ENCODE data around the gene YEATS4. TPM values are rescaled to one million over a fixed set of nuclear protein-coding genes. Genes with fewer than 3 reads are reported as not detected.

Gene YEATS4
- total and polyA plus RNA-seq, 9 of the 15 experiments (the other 6 are each of a cell fraction or from before 2014, with no cell fraction given) = 25.9 to 92.2 (median 49.2) TPM

DNA sequence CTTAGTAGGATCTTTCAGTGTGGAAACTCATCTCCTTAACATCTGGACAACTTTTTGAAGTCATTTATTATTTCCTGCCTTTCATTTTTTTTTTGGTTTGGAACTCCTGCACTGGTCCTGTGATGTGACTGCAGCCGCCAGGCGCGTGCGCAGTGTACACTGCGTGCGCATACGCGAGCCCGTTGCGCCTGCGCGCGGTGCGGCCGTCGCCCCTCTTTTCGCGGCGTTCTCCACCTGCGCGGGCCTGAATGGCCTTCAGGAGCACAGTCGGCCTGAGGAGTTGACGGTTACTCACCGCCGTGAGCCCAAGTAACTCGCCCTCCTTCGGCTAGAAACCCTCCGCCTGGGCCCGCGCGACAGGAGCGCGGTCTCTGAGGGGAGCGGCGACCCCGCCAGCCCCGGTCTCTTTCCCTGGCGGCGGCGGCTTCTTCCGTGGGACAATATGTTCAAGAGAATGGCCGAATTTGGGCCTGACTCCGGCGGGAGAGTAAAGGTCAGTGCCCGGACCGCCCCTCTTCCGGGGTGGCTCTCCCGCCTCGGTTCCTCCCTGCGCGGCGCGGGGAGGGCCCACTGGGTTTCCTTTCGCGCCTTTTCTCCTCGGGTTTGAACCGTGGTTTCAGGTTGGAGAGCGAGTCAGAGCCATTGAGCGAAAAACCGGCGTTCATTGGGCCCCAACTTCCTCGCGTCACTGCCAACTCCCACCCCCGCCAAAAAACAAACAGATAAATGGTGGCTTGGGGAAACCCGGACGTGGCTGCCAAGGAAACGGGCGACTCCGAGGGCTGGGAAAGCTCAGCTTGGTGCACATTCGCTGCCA lies at the start of gene YEATS4 (continued):
- TF ChIP-seq, protein P1, sequence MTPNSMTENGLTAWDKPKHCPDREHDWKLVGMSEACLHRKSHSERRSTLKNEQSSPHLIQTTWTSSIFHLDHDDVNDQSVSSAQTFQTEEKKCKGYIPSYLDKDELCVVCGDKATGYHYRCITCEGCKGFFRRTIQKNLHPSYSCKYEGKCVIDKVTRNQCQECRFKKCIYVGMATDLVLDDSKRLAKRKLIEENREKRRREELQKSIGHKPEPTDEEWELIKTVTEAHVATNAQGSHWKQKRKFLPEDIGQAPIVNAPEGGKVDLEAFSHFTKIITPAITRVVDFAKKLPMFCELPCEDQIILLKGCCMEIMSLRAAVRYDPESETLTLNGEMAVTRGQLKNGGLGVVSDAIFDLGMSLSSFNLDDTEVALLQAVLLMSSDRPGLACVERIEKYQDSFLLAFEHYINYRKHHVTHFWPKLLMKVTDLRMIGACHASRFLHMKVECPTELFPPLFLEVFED (CRISPR knock-in tag; conservative IDR thresholded peaks at IDR 0.05) = no peak
- TF ChIP-seq, protein P2, sequence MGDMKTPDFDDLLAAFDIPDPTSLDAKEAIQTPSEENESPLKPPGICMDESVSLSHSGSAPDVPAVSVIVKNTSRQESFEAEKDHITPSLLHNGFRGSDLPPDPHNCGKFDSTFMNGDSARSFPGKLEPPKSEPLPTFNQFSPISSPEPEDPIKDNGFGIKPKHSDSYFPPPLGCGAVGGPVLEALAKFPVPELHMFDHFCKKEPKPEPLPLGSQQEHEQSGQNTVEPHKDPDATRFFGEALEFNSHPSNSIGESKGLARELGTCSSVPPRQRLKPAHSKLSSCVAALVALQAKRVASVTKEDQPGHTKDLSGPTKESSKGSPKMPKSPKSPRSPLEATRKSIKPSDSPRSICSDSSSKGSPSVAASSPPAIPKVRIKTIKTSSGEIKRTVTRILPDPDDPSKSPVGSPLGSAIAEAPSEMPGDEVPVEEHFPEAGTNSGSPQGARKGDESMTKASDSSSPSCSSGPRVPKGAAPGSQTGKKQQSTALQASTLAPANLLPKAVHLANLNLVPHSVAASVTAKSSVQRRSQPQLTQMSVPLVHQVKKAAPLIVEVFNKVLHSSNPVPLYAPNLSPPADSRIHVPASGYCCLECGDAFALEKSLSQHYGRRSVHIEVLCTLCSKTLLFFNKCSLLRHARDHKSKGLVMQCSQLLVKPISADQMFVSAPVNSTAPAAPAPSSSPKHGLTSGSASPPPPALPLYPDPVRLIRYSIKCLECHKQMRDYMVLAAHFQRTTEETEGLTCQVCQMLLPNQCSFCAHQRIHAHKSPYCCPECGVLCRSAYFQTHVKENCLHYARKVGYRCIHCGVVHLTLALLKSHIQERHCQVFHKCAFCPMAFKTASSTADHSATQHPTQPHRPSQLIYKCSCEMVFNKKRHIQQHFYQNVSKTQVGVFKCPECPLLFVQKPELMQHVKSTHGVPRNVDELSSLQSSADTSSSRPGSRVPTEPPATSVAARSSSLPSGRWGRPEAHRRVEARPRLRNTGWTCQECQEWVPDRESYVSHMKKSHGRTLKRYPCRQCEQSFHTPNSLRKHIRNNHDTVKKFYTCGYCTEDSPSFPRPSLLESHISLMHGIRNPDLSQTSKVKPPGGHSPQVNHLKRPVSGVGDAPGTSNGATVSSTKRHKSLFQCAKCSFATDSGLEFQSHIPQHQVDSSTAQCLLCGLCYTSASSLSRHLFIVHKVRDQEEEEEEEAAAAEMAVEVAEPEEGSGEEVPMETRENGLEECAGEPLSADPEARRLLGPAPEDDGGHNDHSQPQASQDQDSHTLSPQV (IDR thresholded peaks at IDR 0.05) = peak; percentile 75; the same call in 1 of the 2 replicates
- TF ChIP-seq, protein P3, sequence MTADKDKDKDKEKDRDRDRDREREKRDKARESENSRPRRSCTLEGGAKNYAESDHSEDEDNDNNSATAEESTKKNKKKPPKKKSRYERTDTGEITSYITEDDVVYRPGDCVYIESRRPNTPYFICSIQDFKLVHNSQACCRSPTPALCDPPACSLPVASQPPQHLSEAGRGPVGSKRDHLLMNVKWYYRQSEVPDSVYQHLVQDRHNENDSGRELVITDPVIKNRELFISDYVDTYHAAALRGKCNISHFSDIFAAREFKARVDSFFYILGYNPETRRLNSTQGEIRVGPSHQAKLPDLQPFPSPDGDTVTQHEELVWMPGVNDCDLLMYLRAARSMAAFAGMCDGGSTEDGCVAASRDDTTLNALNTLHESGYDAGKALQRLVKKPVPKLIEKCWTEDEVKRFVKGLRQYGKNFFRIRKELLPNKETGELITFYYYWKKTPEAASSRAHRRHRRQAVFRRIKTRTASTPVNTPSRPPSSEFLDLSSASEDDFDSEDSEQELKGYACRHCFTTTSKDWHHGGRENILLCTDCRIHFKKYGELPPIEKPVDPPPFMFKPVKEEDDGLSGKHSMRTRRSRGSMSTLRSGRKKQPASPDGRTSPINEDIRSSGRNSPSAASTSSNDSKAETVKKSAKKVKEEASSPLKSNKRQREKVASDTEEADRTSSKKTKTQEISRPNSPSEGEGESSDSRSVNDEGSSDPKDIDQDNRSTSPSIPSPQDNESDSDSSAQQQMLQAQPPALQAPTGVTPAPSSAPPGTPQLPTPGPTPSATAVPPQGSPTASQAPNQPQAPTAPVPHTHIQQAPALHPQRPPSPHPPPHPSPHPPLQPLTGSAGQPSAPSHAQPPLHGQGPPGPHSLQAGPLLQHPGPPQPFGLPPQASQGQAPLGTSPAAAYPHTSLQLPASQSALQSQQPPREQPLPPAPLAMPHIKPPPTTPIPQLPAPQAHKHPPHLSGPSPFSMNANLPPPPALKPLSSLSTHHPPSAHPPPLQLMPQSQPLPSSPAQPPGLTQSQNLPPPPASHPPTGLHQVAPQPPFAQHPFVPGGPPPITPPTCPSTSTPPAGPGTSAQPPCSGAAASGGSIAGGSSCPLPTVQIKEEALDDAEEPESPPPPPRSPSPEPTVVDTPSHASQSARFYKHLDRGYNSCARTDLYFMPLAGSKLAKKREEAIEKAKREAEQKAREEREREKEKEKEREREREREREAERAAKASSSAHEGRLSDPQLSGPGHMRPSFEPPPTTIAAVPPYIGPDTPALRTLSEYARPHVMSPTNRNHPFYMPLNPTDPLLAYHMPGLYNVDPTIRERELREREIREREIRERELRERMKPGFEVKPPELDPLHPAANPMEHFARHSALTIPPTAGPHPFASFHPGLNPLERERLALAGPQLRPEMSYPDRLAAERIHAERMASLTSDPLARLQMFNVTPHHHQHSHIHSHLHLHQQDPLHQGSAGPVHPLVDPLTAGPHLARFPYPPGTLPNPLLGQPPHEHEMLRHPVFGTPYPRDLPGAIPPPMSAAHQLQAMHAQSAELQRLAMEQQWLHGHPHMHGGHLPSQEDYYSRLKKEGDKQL (CRISPR knock-in tag; IDR thresholded peaks at IDR 0.05; ENCODE audit: borderline replicate concordance) = peak; percentile 79; the same call in 1 of the 2 replicates
- peak; percentile 45; the same call in 1 of the 2 replicates for TF ChIP-seq EGR1 (conservative IDR thresholded peaks at IDR 0.05)
- TF ChIP-seq, protein P4, sequence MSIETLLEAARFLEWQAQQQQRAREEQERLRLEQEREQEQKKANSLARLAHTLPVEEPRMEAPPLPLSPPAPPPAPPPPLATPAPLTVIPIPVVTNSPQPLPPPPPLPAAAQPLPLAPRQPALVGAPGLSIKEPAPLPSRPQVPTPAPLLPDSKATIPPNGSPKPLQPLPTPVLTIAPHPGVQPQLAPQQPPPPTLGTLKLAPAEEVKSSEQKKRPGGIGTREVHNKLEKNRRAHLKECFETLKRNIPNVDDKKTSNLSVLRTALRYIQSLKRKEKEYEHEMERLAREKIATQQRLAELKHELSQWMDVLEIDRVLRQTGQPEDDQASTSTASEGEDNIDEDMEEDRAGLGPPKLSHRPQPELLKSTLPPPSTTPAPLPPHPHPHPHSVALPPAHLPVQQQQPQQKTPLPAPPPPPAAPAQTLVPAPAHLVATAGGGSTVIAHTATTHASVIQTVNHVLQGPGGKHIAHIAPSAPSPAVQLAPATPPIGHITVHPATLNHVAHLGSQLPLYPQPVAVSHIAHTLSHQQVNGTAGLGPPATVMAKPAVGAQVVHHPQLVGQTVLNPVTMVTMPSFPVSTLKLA (conservative IDR thresholded peaks at IDR 0.05) = peak in 1 of 2 experiments; percentile 65; a peak in 2 of 4 replicates
- TF ChIP-seq, protein P5, sequence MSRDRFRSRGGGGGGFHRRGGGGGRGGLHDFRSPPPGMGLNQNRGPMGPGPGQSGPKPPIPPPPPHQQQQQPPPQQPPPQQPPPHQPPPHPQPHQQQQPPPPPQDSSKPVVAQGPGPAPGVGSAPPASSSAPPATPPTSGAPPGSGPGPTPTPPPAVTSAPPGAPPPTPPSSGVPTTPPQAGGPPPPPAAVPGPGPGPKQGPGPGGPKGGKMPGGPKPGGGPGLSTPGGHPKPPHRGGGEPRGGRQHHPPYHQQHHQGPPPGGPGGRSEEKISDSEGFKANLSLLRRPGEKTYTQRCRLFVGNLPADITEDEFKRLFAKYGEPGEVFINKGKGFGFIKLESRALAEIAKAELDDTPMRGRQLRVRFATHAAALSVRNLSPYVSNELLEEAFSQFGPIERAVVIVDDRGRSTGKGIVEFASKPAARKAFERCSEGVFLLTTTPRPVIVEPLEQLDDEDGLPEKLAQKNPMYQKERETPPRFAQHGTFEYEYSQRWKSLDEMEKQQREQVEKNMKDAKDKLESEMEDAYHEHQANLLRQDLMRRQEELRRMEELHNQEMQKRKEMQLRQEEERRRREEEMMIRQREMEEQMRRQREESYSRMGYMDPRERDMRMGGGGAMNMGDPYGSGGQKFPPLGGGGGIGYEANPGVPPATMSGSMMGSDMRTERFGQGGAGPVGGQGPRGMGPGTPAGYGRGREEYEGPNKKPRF (IDR thresholded peaks at IDR 0.05; ENCODE audit: low read depth, low read length) = no peak
- TF ChIP-seq ETV1 (tag; conservative IDR thresholded peaks at IDR 0.05; ENCODE audit: low read depth) = peak; percentile 12; the same call in 1 of the 2 replicates
- peak; percentile 35; the same call in 1 of the 2 replicates for TF ChIP-seq SPI1 (IDR thresholded peaks at IDR 0.05; ENCODE audit: borderline replicate concordance, low read depth, low read length)
- TF ChIP-seq, protein P6, sequence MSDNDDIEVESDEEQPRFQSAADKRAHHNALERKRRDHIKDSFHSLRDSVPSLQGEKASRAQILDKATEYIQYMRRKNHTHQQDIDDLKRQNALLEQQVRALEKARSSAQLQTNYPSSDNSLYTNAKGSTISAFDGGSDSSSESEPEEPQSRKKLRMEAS (CRISPR knock-in tag; IDR thresholded peaks at IDR 0.05) = peak; percentile 82; the same call in 1 of the 2 replicates
